ENCODE data around the gene PDYN.

The PDYN gene

DNA sequence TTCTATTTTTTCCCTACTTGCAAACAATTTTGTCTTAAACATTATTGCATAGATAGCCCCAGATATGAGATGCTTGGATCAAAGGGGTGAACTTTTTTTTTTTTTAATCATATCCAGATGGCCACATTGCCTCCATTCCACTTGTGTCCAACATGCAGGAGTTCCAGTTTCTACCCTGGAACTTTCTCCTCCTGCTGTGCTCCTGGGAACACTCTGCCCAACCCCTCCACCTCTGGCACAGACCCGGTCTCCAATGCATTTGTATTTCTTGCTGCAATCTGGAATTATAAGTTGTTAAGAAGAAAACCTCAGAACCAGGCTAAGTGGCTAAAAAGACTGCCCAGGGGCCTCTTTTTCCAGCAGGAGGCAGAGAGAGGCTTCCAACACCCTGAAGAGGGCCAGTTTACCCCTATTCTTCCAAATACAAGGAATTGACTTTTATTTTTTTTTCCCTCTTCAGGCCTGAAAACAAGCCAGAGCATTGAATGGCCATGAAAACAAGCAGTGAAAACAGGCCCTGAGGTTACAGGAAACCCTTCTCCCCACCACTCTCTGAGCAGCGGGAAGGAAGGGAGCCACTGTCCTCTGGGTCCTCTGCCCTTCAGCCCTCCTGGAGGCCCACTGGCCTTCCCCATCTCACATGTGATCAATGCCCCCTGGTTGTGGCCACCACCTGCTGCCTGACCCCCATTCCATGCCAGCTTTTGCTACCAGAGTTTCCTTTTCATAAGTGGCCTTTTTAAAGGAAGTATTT lies 44.3 kb downstream of the PDYN start:
- DNase-seq: no peak

DNA sequence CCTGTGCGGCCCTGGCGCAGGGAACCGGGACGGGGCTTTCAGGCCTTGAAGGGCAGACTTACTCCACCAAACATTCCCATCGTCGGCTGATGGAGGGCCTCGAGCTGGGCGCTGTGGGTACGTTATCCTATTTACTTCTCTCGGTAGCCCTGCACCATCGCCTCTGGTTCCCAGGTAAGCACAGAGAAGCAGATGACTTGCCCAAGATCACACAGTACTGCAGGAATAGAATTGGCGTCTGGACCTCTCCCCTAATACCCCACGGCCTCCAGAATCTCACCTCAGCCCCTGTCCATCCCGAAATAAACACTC lies 46.4 kb downstream of the PDYN start:
- DNase-seq: no peak

DNA sequence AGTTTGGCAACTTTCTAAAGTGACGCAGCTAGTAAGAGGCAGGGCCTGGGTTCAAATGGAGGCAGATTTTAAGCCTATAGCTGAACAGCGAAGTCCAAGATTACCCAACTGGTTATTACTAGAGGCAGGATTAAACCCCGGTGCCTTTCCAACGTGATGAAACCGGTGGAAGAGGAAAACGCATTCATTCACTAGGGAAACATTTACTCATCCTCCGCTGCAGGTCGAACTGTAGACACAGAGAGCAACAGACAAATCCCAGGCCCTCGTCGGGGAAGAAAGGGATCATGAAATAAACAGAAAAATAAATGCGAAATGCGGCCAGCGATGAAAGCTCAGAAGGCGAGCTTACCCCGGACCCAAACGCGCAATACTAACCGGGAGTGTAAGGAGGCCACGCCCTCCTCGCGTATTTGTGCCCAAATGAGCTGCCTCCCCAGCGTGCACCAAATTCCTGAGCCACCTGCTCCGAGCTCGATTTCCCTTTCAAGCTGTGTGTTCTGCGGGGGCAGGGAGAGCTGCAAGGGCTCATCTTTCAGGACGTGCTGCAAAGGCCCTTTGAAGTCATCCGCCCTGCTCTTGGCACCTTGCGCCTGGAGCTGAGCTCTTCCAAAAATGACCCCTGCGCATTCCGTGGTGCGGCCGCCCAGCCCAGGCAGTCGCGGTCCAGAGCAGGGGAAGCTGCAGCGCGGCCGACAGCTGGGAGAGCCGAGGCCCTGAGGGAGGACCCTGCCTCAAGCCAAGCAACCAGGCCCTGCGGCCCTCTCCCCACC lies 46.9 kb downstream of the PDYN start:
- peak; percentile 18 for DNase-seq

DNA sequence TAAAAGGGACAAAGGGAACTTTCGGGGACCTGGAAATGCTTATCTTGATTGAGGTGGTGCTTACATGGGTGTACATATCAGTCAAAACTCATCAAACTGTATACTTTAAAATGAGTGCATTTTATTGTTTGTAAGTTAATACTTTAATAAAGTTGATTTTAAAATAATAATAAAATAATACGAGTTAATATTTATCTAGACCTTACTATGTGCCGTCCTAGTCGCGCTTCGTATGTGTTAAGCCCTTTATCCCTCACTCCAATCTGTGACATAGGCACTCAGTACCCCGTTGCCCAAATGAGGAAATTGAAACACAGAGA lies 47.5 kb downstream of the PDYN start:
- no peak for DNase-seq

DNA sequence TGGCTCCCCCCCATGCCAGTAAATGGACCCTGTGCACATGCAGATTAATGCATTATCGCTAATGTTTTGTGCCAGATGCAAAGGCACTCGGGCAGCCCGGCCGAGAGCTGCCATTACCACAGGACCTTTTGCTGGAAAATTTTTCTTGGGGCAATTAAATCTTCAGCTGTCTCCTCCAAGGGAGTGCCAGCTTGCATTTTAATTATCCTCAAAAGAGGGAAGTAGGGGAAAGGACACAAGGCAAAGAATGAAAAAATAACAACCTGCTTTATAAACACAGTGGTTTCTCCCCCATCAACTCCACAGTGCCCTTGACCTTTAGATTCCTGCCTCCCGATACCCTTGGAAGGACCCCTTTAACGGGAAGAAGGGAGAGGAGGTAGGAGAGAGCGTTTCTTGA lies 48.2 kb downstream of the PDYN start:
- no peak for DNase-seq

DNA sequence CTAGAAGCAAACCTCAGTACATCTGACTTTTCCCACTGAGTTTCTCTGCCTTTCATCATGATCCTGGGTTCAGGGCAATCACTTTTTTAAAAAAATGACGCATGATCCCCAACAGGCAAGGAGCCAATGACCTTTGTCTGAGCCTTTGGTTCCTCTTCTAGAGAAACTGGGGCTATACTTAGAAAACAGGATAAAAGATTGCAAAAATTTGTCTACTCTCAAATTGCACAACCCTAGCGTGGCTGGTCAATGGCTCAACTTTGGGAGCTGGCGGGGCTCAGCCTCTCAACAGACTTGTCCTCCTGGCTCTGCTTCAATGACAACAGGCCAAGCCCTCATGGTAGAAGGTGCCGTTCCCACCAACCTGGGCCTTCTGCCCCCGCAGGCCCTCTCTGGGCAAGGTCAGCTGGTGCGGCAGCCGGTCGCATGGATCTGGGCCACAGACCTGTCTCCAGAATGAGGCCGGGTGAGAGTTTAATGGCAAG lies 48.7 kb downstream of the PDYN start:
- DNase-seq: peak; percentile 57

DNA sequence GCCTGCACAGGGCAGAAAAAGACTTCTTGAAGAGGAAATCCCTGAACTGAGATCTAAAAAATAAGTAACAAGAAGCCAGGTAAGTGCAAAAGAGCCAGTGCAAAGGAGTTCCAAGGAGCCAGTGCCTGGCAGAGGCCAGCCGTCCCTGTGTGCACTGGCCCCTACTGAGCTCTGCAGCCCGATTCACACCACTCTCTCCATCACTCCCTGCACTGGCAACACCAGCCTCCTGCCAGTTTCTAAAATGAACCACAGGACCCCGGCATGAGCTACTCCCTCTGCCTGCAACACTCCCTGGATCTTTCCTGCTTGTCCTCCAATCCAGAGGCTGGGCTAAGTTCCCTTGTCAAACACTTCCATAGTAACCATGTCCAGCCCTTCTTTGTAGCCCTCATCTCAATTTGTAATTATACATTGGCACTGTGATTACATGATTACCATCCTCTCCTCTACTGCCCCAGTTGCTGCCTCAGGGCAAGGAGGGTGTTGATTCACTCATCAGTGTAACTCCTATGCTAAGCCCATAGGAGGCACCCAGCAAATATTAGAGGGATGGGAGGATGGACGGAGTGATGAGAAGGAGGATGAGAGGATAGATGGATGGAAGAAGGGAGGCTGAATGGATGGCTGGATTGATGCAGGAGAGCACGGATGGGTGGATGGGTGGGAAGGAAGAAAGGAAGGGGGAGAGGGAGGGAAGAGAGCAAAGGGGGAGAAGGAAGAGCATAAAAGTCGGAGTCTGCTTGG lies 49.3 kb downstream of the PDYN start:
- no peak for DNase-seq

DNA sequence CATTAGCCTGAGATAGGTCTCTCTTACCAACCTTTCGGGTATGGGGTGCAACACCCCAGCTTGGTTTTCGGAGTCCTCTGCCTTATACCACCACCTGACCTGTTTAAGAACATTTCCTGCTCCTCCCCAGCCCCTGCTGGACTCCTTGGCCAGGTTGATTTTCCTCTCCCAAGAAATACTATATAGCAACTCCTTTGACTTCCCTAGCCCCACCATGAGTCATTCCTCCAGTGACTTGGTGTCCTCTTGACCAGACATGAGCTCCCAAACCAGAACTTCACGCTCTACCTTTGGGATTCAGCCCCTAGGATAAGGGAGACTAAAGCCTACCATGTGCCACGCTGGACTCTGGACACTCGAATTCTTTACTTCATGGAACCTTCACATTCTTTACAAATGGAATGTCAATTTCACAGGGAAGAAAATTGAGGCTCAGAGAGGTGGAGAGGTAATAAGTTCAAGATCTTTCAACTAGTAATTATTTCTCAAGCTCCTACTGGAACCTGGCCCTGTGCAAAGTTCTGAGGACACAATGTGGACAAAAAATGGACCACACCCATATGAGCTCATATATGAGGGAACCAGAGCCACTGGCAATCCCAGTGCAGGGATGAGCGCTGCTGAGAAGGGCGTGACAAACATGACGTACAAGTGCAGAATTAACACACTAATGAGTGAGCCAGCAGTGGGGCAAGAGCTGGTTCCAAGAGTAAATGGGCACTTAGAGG lies 50.4 kb downstream of the PDYN start:
- DNase-seq: no peak

DNA sequence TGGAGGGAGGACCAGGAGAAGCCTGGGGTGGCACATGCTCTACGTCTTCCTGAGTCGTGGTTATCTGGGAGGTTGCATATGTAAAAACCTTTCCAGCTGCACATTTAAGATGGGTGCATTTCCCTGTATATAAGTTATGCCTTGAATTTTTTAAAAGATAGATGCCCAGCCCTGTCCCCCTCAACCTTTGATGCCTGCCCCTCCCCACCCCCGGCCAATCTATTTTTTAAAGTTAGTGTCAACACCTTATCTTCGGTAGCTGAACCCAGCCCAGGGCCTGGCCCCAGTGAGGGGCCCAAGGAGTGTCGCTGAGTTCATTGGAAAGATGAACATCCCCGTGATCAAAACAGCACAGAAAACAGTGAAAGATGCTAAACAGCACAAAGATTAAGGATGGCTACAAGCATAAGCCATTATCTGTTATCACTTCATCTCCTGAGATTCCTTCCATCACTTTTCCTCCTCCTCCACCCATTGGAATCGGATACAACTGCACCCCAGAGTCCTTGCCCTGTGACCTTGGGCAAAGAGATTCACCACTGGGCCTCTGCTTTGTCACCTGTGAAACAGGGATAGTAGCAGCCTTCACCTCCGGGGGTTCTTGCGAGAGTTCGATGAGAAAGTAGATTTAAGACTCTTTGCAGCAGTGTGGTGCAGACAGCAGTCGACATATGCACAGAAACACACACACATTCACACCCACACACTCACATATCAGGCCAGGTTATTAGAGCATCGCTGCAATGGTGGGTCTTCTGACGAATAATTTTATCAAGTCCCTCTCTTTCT lies 51.2 kb downstream of the PDYN start:
- no peak for DNase-seq

DNA sequence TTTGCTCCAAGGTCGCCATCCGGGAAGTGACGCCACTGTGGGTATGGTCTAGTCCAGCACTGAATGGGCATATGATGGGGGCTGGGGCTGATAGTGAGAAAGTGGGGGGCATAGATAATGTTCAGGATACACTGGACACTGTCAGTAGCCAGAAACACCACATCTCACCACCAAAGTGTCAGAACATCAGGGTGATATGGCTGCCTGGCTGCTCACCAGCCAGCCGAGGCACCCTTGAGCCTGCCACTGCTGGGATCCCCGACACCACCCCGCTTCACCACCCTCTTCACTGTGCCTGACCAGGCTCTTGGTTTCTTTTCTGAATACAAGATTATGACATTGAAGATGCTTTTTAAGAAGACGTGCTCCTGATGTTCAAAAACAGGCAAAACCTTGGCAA lies 51.8 kb downstream of the PDYN start:
- no peak for DNase-seq

DNA sequence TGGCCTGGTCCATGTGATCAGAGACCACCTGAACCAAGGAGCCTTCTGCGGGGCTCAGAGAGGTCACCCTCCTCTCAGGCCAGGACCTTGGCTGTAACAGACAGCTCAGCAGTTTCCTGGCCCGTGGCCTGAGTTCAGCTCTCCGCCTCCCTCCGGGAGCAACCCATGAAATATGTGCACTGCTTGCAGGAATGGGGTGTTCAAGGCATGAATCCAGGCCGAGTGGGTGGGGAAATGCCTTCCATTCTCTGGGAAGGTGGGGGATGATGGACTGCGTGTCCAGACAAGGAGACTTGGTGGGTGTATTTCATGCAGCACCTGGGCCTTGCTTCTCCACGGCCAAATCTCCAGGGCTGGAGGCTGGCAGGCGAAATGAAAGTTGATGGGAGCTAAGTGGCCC lies 52.6 kb downstream of the PDYN start:
- no peak for DNase-seq

DNA sequence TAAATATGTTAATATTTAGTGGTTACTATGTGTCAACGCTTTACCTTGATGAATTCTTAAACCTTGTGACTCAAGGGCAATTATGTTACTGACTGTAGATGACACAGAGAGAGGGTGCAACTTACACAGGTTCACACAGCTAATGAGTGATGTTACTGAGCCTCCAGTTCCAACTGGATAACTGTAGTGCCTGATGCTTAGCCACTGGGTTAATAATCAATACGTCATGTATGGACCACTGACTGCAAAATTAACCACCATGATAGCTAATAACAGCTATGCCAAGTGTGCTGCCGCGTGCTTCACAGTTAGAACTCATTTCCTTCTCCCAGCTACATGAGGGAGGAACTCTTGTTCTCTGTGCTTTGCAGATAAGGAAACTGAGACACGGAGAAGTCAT lies 53.3 kb downstream of the PDYN start:
- DNase-seq: no peak

DNA sequence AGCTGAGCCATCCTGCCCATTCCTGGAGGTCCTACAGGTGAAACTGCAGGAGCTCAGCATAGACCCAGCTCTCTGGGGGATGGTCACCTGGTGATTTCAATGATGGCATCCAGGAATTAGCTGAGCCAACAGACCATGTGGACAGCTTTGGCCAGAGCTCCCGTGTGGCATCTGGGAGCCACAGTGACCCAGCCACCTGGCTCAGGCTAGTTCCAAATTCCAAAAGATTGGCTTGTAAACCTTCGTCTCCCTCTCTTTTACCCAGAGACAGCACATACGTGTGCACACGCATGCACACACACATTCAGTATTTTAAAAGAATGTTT lies 54.6 kb downstream of the PDYN start:
- DNase-seq: no peak

DNA sequence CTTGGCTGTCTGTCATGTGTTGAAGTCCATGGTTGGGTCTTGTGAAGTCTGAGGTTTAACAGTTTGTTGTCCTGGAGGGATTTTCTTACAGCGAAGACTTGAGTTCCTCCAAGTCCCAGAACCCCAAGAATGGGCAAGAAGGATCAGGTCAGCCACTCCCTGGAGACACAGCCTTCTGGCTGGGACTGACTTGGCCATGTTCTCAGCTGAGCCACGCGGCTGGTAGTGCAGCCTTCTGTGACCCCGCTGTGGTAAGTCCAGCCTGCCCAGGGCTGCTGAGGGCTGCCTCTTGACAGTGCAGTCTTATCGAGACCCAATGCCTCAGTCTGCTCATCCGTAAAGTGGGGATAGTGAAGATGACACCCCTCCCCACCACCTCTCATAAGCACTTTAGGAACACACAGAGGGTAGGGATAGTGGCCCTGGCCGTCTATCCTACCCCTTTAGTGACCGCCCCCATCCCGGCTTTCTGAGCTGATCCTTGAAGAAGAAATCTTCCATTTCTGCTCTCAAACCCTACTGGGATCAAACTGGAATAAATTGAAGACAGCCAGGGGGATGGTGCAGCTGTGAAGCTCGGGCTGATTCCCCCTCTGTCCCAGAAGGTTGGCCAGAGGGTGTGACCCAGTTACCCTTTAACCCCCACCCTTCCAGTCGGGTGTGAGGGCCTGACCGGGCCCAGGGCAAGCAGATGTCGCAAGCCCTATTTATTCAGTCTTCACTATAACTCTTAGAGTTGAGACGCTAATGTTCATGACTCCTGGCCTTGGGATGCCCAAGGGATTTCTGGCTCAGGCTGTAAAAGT lies 55.2 kb downstream of the PDYN start:
- DNase-seq: no peak

DNA sequence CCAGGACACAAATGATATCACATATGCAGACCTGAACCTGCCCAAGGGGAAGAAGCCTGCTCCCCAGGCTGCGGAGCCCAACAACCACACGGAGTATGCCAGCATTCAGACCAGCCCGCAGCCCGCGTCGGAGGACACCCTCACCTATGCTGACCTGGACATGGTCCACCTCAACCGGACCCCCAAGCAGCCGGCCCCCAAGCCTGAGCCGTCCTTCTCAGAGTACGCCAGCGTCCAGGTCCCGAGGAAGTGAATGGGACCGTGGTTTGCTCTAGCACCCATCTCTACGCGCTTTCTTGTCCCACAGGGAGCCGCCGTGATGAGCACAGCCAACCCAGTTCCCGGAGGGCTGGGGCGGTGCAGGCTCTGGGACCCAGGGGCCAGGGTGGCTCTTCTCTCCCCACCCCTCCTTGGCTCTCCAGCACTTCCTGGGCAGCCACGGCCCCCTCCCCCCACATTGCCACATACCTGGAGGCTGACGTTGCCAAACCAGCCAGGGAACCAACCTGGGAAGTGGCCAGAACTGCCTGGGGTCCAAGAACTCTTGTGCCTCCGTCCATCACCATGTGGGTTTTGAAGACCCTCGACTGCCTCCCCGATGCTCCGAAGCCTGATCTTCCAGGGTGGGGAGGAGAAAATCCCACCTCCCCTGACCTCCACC lies 56.4 kb downstream of the PDYN start:
- DNase-seq: no peak

DNA sequence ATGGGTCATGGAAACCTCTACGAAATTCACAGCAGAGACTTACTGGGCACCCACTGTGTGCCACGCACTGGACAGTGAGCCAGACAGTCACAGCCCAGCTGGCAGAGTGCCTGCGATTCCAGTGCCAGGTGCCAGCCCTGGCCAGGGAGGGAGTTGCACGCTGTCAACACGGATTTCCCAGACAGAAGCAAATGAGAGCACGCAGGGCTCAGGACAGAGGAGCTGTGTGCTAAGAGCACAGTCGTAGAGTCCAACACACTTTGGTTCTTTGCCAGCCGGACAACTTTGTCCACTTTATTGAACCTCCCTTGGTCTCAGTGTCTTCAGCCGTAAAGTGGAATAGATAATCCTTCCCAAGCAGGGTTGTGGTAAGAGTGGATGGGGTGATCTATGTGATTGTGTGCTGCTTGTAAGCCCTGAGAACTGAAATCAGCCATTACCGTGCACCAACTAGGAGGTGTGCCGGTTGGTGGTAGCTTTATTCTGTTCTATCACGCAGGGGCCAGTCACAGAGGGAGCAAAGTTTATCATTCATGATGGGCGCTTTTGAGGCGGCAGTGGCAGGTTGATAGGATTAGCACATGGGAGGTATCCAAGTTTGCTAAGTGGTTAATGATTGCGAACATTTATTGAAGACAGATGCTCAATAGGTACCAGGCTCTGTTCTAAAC lies 58.0 kb downstream of the PDYN start:
- DNase-seq: no peak

DNA sequence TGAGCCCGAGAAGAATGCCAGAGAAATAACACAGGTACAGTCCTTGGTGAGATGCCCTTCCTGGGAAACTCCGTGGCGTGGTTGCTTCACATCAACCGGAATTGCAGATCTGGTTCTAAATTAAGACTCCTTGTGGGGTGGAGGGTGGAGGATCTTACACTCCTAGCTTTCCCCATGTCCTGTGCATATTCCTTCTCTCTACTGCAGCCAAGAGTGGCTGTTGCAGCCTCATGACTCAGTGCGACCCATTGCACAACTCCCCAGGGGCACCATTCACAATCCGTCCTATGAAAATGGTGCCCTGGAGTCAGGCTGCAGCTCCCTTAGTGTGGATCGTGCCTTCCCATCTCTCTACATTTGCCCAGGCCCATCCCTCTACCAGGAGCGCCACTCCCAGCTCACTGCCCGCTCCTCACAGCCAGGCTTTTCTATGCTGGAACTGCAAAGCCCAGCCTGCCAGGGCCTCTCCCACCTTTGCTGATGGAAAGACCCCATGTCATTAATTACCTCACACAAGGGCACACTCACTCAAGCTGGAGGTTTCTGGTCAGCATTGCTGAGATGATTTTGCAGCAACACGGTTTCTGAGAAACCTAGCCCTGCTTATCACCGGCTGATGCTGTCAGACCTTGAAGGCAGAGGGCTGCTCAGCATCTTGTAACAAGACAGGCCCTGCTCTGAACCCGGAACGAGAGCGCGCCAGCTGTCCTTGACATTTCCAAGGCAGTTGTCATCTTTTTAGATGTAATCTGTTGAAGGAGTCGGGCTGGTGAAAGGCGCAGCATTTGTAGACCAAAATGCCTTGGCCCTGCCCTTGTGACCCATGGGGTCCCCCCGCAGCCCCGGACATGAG lies 58.9 kb downstream of the PDYN start:
- DNase-seq: peak; percentile 71

DNA sequence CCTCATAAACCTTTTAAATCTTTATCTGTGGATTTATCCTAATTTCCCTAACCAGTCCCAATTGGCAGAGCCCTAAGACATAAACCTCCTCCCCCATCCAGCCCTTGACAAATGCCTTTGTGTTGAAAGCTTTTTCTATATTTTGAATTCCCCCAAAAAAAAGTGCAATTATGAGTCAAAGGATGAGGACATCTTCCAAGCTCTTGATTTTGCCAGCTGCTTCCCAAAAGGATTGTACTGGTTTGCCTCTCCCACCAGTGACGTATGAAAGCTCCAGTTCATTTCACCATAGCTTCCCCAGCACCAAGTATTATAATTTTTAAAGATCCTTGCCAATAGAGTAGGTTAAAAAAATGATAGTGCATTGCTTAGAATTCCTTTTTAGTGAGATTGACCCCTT lies 59.7 kb downstream of the PDYN start:
- peak; percentile 82 for DNase-seq

DNA sequence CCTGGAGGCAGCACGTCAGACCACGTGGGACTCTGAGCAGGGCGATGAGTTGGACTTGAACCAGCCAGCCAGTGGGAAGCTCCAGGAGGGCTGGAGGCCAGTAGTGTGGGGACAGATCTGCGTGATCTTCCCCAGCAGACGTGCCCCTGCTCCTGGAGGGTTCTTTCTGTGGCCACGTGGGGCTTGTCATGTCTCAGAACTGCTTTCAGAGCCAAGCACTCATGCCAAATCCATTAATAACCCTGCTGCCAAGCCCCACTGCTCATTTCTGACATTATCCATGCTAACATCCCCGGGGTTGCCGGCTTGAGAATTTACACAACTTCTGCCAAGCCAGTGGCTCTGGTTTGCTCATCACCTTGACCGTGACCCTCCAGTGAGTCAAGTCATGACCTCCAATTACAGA lies 60.4 kb downstream of the PDYN start:
- DNase-seq: peak; percentile 10

DNA sequence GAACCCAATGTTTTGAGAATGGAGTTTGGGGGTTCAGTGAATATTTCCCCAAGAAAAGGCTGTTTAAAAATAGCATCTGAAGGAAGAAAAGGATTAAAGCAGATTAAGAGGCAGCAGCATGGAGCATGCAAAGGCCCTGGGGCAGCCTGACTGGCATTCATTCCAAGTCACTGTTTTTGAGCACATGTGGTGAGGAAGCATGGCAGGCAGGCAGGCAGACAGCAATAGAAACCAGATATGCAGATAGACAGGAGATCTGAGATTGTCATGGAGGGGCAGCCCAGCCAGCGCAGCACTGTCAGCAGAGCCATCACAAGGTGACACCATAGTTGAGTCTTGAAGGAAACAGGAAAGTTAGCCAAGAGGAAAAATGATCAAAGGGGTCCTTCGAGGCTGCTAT lies 60.9 kb downstream of the PDYN start:
- no peak for DNase-seq
